GM21576 (cell line): ENCODE results near the gene CEP250.

Source experiments
- ATAC-seq: cut with Tn5 transposase; IDR thresholded peaks from one replicate; pipeline ENCODE4 v1.9.1; 2021; ENCODE audit warnings: mild to moderate bottlenecking, moderate library complexity; ENCODE audit not compliant: unreplicated experiment

Gene CEP250

DNA sequence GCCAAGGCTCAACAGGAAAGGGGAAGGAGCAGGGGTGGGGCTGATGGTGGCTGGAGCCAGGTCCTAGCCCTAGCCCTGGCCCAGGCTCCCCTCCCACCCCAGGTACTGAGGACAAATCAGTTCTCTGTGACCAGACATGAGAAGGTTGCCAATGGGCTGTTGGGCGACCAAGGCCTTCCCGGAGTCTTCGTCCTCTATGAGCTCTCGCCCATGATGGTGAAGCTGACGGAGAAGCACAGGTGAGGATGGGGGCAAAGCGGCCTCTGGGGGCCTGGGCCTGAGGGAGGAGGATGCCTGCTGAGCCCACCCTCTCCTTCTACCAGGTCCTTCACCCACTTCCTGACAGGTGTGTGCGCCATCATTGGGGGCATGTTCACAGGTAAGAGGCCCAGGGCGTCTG is 101.5 kb downstream of the CEP250 start:
- no peak for ATAC-seq

- no peak for ATAC-seq
Observed at GRCh38 chr20:35558451-35558850, 103.1 kb downstream of the CEP250 start.

DNA sequence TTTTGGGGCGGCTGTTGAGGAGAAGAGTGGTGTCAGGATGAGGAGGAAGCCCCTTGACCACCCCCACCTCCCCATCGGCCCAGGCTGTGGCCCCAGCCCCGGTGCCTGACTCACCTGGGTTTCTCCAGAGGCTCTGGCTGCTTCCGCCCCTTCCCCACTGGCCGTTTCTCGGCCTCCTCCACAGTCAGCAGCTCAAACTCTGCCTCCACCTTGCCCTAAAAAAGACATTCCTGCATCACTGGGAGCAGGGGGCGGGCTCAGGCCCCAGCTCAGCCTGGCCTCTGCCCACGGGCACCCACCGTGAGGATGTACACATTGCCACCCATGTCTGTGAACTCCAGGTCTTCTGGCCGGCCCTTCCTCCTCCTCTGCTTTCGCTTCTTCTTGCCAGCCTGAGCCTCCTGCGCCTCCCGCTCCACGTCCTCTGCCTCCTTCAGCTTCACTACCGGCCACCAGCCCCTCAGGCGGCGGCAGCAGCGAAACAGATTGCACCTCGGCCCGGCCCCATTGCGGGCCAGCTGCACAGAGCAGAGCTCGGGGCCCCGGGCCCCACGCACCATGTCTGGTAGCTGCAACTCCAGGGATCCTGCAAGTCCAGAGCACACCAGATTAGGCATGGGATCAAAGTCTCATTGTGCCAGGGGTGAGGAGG is 103.8 kb downstream of the CEP250 start:
- ATAC-seq, result no peak

- no peak for ATAC-seq
Observed at GRCh38 chr20:35560105-35560511, 104.7 kb downstream of the CEP250 start.

DNA sequence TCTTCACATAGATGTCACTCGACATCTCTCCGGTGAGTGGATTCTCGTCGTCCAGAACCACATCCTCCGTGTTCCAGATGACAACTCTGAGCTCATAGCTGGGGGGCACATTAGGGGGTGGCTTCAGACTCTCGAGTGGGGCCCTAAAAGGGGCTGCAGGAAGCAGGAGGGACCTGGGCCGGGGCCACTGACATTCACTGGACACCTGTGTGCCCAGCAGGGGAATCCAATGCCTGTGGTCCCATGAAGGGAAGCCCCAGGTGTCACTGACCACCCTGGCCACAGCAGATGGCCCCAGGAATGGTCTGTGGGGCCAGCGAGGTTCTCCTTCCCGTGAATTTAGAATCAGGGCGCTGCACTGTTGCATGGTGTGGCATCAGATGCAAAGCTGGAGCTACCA is 105.1 kb downstream of the CEP250 start:
- ATAC-seq, result no peak

DNA sequence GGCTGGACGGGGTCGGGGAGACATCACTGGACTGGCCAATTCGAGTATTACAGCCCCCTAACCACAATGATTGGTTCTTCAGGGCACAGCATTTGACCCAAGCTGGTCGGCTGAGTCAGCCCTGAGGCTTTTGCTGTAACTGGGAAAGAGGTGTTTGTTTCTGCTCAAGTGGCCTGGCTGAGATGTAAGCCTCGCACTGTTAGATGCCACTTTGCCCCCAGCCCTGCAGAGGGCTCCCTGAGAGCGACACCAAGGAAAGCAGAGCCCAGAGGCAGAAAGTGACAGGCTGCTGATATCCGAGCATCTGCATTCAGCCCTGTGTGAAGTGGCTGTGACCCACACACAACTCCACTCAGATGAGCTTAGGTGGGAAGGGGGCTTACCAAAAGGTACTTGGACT is 105.9 kb downstream of the CEP250 start:
- ATAC-seq, result no peak

GRCh38 chr20:35561671-35562070 is 106.3 kb downstream of the CEP250 start:
- ATAC-seq, result no peak

GRCh38 chr20:35562541-35563110 is 107.2 kb downstream of the CEP250 start:
- no peak for ATAC-seq

DNA sequence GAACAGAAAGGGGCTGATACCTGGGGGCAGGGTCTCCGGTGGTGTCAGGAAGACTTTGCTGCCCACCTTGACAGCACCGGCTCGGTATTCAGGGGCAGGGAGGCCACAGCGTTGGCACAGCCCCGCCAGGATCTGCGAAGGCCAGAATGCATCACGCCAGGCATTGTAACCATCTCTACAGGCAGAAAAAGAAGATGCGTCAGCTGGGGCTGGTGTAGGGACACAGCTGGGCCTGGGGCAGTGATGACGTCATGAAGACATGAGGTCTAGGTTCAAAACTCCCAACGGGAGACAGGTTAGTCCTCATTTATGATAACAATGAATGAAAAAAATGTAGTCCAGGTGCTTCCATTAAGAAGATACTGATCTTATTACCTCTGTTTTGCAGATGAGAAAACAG is 108.4 kb downstream of the CEP250 start:
- no peak for ATAC-seq

DNA sequence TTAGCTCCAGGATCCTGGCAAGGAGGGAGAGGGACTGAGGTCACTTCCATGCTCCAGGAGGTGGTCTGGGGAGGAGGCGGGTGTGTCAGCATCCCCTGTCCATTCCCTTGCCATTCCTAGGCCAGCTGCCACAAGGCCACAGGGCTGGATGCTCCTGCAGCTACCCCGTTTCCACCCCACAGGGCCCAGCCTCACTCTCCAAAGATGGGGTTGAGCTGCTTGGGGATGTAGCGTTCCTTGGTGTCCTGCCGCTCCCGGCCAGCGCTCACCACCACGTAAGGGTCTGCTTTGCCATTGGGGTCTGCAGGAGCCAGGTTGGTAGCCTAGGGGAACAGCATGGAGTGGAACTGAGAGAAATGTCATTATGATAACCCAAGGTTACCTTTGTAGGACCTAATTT is 109.5 kb downstream of the CEP250 start:
- no peak for ATAC-seq

- ATAC-seq, result no peak
Observed at GRCh38 chr20:35568645-35569044, 113.2 kb downstream of the CEP250 start.
